Prostate gland (tissue), 2 donors: ENCODE data around the gene MEF2D.

ENCODE experiments used
- POLR2A ChIP-seq: fragments of 450-650 bp; IDR thresholded peaks from one replicate; pipeline ENCODE4 v1.6.1; 2016; ENCODE audit warnings: antibody characterized with exemption, mild to moderate bottlenecking
- TF ChIP-seq, protein P1 (sequence below), 4 experiments: fragments of 200-600 bp in 2 of 4; fragments of 450-650 bp in 2 of 4; sonication (generic) in 2 of 4; IDR thresholded peaks; 1 replicate in 3 of 4; 2 replicates in 1 of 4; pipeline ENCODE4 v1.5.1; 2016 to 2019; ENCODE audit warnings: antibody characterized with exemption in 4 of 4, mild to moderate bottlenecking in 2 of 4, moderate library complexity in 2 of 4

DNA sequence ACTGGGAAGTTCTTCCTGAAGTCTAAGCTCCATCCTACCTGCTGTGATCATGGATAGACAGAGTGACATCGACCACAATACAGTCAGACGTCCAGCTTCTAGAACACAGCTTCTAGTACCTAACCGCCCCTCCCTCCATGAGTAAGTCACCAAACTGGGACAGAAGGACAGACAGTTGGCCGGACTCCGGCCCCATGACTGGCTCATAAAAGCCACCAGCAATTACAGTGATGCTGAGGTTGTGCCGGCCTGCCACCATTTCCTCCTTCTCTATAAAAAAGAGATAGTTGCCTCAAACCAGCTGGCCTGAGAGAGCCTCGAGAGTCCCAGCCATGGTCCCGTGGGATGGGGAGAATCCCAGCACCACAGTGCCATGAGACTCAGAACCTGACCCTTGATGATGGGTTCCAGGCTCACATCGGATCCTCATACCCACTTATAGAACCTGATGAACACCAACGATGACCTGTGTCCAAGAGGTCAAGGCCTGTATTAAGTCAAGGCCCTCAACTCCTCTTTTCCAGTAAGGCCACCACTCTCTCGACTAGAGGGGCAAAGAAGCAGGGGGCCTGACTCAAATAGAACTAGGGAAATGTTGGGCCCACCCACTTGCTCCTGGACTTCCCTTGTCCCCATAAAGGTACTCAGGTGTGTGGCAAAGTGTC, 3.4 kb downstream of the MEF2D start:
- TF ChIP-seq POLR2A = no peak
- TF ChIP-seq, protein P1, sequence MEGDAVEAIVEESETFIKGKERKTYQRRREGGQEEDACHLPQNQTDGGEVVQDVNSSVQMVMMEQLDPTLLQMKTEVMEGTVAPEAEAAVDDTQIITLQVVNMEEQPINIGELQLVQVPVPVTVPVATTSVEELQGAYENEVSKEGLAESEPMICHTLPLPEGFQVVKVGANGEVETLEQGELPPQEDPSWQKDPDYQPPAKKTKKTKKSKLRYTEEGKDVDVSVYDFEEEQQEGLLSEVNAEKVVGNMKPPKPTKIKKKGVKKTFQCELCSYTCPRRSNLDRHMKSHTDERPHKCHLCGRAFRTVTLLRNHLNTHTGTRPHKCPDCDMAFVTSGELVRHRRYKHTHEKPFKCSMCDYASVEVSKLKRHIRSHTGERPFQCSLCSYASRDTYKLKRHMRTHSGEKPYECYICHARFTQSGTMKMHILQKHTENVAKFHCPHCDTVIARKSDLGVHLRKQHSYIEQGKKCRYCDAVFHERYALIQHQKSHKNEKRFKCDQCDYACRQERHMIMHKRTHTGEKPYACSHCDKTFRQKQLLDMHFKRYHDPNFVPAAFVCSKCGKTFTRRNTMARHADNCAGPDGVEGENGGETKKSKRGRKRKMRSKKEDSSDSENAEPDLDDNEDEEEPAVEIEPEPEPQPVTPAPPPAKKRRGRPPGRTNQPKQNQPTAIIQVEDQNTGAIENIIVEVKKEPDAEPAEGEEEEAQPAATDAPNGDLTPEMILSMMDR (IDR thresholded peaks at IDR 0.05) = no peak
